Activated B cell treated with CpG ODN at 0.5 μM for 24 hours (primary cell): ENCODE data around the gene MOG. TPM values are rescaled to one million over a fixed set of nuclear protein-coding genes. Genes with fewer than 3 reads are reported as not detected.
"Not testable (repeated sequence)": the region's sequence is repeated elsewhere in the genome, so short reads cannot be mapped to it uniquely, and the experiment has no call there.

ENCODE experiments used
- ATAC-seq: fragments of 200-7000 bp; cut with Tn5 transposase; one replicate; pipeline ENCODE4 v1.10.0; 2021; ENCODE audit warnings: low read depth, mild to moderate bottlenecking, moderate library complexity
- CTCF ChIA-PET: fragments of 350-600 bp; sonication (Branson Sonifier 250); formaldehyde crosslinking; loops from one replicate; lab custom pipeline; 2021; ENCODE audit warnings: antibody characterized with exemption; lab: Charles Lee
- POLR2A ChIA-PET: fragments of 350-600 bp; sonication (Branson Sonifier 250); formaldehyde crosslinking; loops from one replicate; lab custom pipeline; 2021; ENCODE audit warnings: antibody characterized with exemption; lab: Charles Lee
- DNase-seq: peaks from one replicate; pipeline ENCODE4 v3.0.0; 2022
- H3K27ac Mint-ChIP-seq: one replicate; pipeline ENCODE4 v1.8.0; 2020; ENCODE audit warnings: mixed read lengths
- H3K27me3 Mint-ChIP-seq: one replicate; pipeline ENCODE4 v1.8.0; 2021; ENCODE audit warnings: mixed read lengths
- H3K36me3 Mint-ChIP-seq: one replicate; pipeline ENCODE4 v1.8.0; 2021; ENCODE audit warnings: low read depth, mixed read lengths
- H3K4me1 Mint-ChIP-seq: one replicate; pipeline ENCODE4 v1.8.0; 2021; ENCODE audit warnings: mixed read lengths
- H3K4me3 Mint-ChIP-seq: one replicate; pipeline ENCODE4 v1.8.0; 2020; ENCODE audit warnings: mild to moderate bottlenecking, mixed read lengths
- H3K9me3 Mint-ChIP-seq: one replicate; pipeline ENCODE4 v1.8.0; 2020; ENCODE audit warnings: mixed read lengths
- CTCF ChIP-seq: fragments of 200-600 bp; IDR thresholded peaks from one replicate; pipeline ENCODE4 v1.8.0; 2022; ENCODE audit warnings: antibody characterized with exemption, mild to moderate bottlenecking
- intact Hi-C: fragments of 100-400 bp; cut with micrococcal nuclease; formaldehyde crosslinking; loops from one replicate; pipeline ENCODE4 v1.15.1; 2024
- total RNA-seq: library from RNA; stranded (reverse); gene quantifications from 2 replicates; pipeline ENCODE4 v1.2.3, GENCODE V29; 2022

MOG gene
- total RNA-seq, 1 donor from 2014 or later: not detected

- Mint-ChIP-seq H3K9me3 (no peaks in the 10 kb centered on the region), H3K27me3 (peaks cover 8% of the 10 kb centered on the region), H3K36me3 (no peaks in the 10 kb centered on the region), H3K27ac (no peak overlapping the region), H3K4me3 (no peak overlapping the region), H3K4me1 (peaks cover 4% of the 10 kb centered on the region)
- DNase-seq: no peak
- ChIA-PET POLR2A (no interaction called here), CTCF (interaction anchor here (0.9 to 2.6 kb wide), 4 partner anchors 11 to 30 kb away, joined by 3 to 17 read pairs (median 5); no protein-coding TSS in a partner anchor)
- intact Hi-C loops: no loop called here
- no peak for ATAC-seq
- TF ChIP-seq CTCF: no peak
Measured at GRCh38 chr6:29665942-29666825, 9.3 kb downstream of the MOG start.

GRCh38 chr6:29666826-29667130 is 9.9 kb downstream of the MOG start:
- H3K27me3 Mint-ChIP-seq: peaks cover 9% of the 10 kb centered on the region
- DNase-seq (no peak), ATAC-seq (no peak)
- peaks cover 4% of the 10 kb centered on the region for H3K4me1 Mint-ChIP-seq
- TF ChIP-seq CTCF: no peak
- ChIA-PET CTCF (interaction anchor here (1.0 to 2.6 kb wide), 3 partner anchors 13 to 30 kb away, joined by 4 to 17 read pairs (median 6); no protein-coding TSS in a partner anchor), POLR2A (no interaction called here)
- no peak overlapping the region for H3K4me3 Mint-ChIP-seq
- intact Hi-C loops: no loop called here
- H3K27ac Mint-ChIP-seq: no peak overlapping the region
- H3K9me3 Mint-ChIP-seq: no peaks in the 10 kb centered on the region
- no peaks in the 10 kb centered on the region for H3K36me3 Mint-ChIP-seq

DNA sequence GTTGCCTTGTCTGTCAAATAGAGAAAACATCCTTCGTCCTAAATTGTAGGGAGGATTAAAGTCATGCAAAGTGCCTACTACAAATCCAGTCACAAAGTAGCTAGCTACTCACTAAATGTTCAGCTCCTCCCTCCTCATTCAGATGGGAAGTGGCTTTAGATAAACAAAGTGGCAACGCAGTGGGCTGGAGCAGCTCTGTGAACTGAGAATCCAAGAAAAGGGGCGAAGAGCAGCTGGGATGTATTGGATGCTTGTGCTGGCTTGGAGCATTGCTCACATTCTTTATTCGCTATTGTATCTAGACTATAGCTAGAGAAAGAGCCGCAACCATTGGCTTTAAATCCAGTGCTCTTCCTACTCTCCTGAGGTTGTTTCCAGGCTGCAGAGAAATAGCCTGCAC is 10.3 kb downstream of the MOG start:
- ChIA-PET CTCF (interaction anchor here (1.0 to 2.6 kb wide), 3 partner anchors 14 to 30 kb away, joined by 4 to 17 read pairs (median 6); no protein-coding TSS in a partner anchor), POLR2A (no interaction called here)
- ATAC-seq: no peak
- H3K9me3 Mint-ChIP-seq: no peaks in the 10 kb centered on the region
- H3K27me3 Mint-ChIP-seq: peaks cover 5% of the 10 kb centered on the region
- H3K27ac Mint-ChIP-seq: no peak overlapping the region
- peaks cover 4% of the 10 kb centered on the region for H3K4me1 Mint-ChIP-seq
- DNase-seq: no peak
- H3K36me3 Mint-ChIP-seq: no peaks in the 10 kb centered on the region
- no peak for TF ChIP-seq CTCF
- H3K4me3 Mint-ChIP-seq: no peak overlapping the region
- intact Hi-C loops: no loop called here

GRCh38 chr6:29671026-29671425 is 14.1 kb downstream of the MOG start:
- Mint-ChIP-seq H3K36me3 (peaks cover 1% of the 10 kb centered on the region), H3K9me3 (no peaks in the 10 kb centered on the region), H3K27me3 (peaks cover 4% of the 10 kb centered on the region), H3K4me3 (no peak overlapping the region), H3K27ac (no peak overlapping the region), H3K4me1 (peaks cover 4% of the 10 kb centered on the region)
- POLR2A ChIA-PET: no interaction called here
- CTCF ChIA-PET: interaction anchor here (1.0 kb wide), 1 partner anchor 10 kb away, joined by 3 read pairs; no protein-coding TSS in a partner anchor
- ATAC-seq (no peak), DNase-seq (no peak)
- TF ChIP-seq CTCF: no peak
- intact Hi-C loops: no loop called here

GRCh38 chr6:29672116-29672515 is 15.2 kb downstream of the MOG start:
- H3K9me3 Mint-ChIP-seq, H3K4me1 Mint-ChIP-seq, CTCF ChIA-PET, DNase-seq, H3K36me3 Mint-ChIP-seq, H3K4me3 Mint-ChIP-seq, intact Hi-C loops, H3K27me3 Mint-ChIP-seq, ATAC-seq, H3K27ac Mint-ChIP-seq: not testable (repeated sequence)
- POLR2A ChIA-PET: interaction anchor here (0.6 kb wide), 1 partner anchor 23 kb away, joined by 5 read pairs; no protein-coding TSS in a partner anchor
